Activated naive CD4-positive, alpha-beta T cell treated with anti-CD3 and anti-CD28 coated beads, Interleukin-2, amount 50 U/mL, for 16 hours (primary cell): ENCODE results near the gene SNRNP200.
"Not testable (repeated sequence)": the region's sequence is repeated elsewhere in the genome, so short reads cannot be mapped to it uniquely, and the experiment has no call there.

Experiments
- DNase-seq: peaks from one replicate; pipeline ENCODE4 v3.0.0-alpha.2; 2020

SNRNP200 gene

GRCh38 chr2:96325041-96325883, 19.9 kb upstream of the SNRNP200 start, which contains the start of gene ITPRIPL1:
ITPRIPL1 (plus strand) TSS chr2:96325317; CDS start chr2:96325840, 523 bp downstream.
- DNase-seq: peak; percentile 42

- DNase-seq: peak; percentile 29
These were observed 19.3 kb upstream of the SNRNP200 start for GRCh38 chr2:96324721-96325040.

GRCh38 chr2:96323849-96324248, 18.5 kb upstream of the SNRNP200 start:
- no peak for DNase-seq

- no peak for DNase-seq
These were observed 15.6 kb upstream of the SNRNP200 start for GRCh38 chr2:96320728-96321622.

GRCh38 chr2:96320326-96320725, 15.0 kb upstream of the SNRNP200 start:
- no peak for DNase-seq

GRCh38 chr2:96319396-96319795, 14.1 kb upstream of the SNRNP200 start:
- no peak for DNase-seq

- no peak for DNase-seq
These were observed 13.4 kb upstream of the SNRNP200 start for GRCh38 chr2:96318723-96319122.

- DNase-seq: no peak
These were observed 12.2 kb upstream of the SNRNP200 start for GRCh38 chr2:96317584-96317997.

GRCh38 chr2:96316999-96317398, 11.7 kb upstream of the SNRNP200 start:
- no peak for DNase-seq

- no peak for DNase-seq
These were observed 10.2 kb upstream of the SNRNP200 start for GRCh38 chr2:96315400-96316071.

- DNase-seq: no peak
These were observed 9.7 kb upstream of the SNRNP200 start for GRCh38 chr2:96315005-96315399.

GRCh38 chr2:96308248-96308647, 2.9 kb upstream of the SNRNP200 start:
- DNase-seq: no peak

- DNase-seq: no peak
These were observed 1.0 kb upstream of the SNRNP200 start for GRCh38 chr2:96306370-96306769.

- DNase-seq: no peak
These were observed 598 bp upstream of the SNRNP200 start for GRCh38 chr2:96305979-96306308.

GRCh38 chr2:96304606-96305005, 740 bp downstream of the SNRNP200 start:
- no peak for DNase-seq

GRCh38 chr2:96301865-96302264, 3.5 kb downstream of the SNRNP200 start:
- DNase-seq: no peak

GRCh38 chr2:96296925-96297324, 8.4 kb downstream of the SNRNP200 start:
- no peak for DNase-seq

GRCh38 chr2:96294271-96294670, 11.1 kb downstream of the SNRNP200 start:
- not testable (repeated sequence) for DNase-seq

GRCh38 chr2:96291751-96292150, 13.6 kb downstream of the SNRNP200 start:
- DNase-seq: no peak

- DNase-seq: no peak
These were observed 18.0 kb downstream of the SNRNP200 start for GRCh38 chr2:96287273-96287856.

GRCh38 chr2:96276787-96277499, 28.4 kb downstream of the SNRNP200 start:
- no peak for DNase-seq

GRCh38 chr2:96274355-96275056, 30.8 kb downstream of the SNRNP200 start:
- no peak for DNase-seq
